NCI-H1930 (cell line): ENCODE results near the gene ABHD5.
"Not testable (repeated sequence)": the region's sequence is repeated elsewhere in the genome, so short reads cannot be mapped to it uniquely, and the experiment has no call there.

ENCODE experiments used
- DNase-seq, 2 experiments: peaks; one replicate each; lab custom pipeline; 2025; lab: John Stamatoyannopoulos, UW

ABHD5 gene

GRCh38 chr3:43690400-43691119 lies at the start of gene ABHD5:
ABHD5 (plus strand) TSS chr3:43690938; CDS start chr3:43690993, 55 bp downstream.
- peak; percentile 84 to 89 for DNase-seq

- DNase-seq, result no peak
These were observed 49.2 kb upstream of the ABHD5 start for GRCh38 chr3:43641306-43642114.

- DNase-seq, result no peak
These were observed 46.3 kb upstream of the ABHD5 start for GRCh38 chr3:43644443-43644842.

GRCh38 chr3:43647331-43648166 lies 43.2 kb upstream of the ABHD5 start:
- no peak for DNase-seq

- no peak for DNase-seq
These were observed 41.8 kb upstream of the ABHD5 start for GRCh38 chr3:43648957-43649356.

- no peak for DNase-seq
These were observed 41.3 kb upstream of the ABHD5 start for GRCh38 chr3:43649365-43649968.

- no peak for DNase-seq
These were observed 40.4 kb upstream of the ABHD5 start for GRCh38 chr3:43650345-43650744.

GRCh38 chr3:43656390-43656789 lies 34.3 kb upstream of the ABHD5 start:
- not testable (repeated sequence) for DNase-seq

- no peak for DNase-seq
These were observed 31.4 kb upstream of the ABHD5 start for GRCh38 chr3:43659250-43659880.

GRCh38 chr3:43661376-43661775 lies 29.4 kb upstream of the ABHD5 start:
- not testable (repeated sequence) for DNase-seq

GRCh38 chr3:43665011-43665410 lies 25.7 kb upstream of the ABHD5 start:
- DNase-seq, result not testable (repeated sequence)

- no peak for DNase-seq
These were observed 19.9 kb upstream of the ABHD5 start for GRCh38 chr3:43670635-43671522.

GRCh38 chr3:43674345-43675085 lies 16.2 kb upstream of the ABHD5 start:
- DNase-seq, result no peak

- DNase-seq, result no peak
These were observed 15.1 kb upstream of the ABHD5 start for GRCh38 chr3:43675593-43675992.

GRCh38 chr3:43676441-43676840 lies 14.3 kb upstream of the ABHD5 start:
- no peak for DNase-seq

GRCh38 chr3:43678375-43678774 lies 12.4 kb upstream of the ABHD5 start:
- not testable (repeated sequence) for DNase-seq

- not testable (repeated sequence) for DNase-seq
These were observed 11.8 kb upstream of the ABHD5 start for GRCh38 chr3:43678887-43679449.

GRCh38 chr3:43680857-43681256 lies 9.9 kb upstream of the ABHD5 start:
- not testable (repeated sequence) for DNase-seq

GRCh38 chr3:43684944-43685343 lies 5.8 kb upstream of the ABHD5 start:
- DNase-seq, result no peak
